Effector CD4-positive, alpha-beta T cell (primary cell): ENCODE results near the gene RPL29.
A peak's percentile ranks its signal among the peaks of the same experiment; 100 is the strongest.

Experiments
- DNase-seq: peaks from one replicate; pipeline ENCODE4 v3.0.0-alpha.2; 2020

Gene RPL29

DNA sequence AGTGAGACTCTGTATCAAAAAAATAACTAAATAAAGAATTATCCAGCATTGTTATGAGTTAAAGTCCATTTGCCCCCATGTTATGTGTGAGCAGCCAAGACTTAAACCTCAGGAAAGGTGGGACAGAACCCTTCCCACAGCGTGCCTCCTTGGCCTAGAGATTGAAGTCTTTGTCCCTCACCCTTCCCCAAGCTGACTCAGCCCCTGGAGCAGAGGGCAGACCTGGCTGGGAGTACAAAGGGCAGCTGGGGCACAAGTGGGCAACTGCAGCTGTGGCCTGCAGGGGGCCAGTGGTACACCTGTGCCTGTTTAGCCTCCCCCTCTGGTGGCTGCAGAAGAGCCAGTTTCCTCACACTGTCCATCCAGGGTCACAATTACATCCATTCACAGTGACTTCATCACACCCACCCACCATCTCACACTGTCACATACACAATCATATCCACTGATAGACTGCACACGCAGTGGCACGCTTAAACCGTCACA, 13.3 kb downstream of the RPL29 start:
- DNase-seq, result no peak

- DNase-seq, result no peak
Measured at GRCh38 chr3:51980253-51980652, 15.4 kb downstream of the RPL29 start.

DNA sequence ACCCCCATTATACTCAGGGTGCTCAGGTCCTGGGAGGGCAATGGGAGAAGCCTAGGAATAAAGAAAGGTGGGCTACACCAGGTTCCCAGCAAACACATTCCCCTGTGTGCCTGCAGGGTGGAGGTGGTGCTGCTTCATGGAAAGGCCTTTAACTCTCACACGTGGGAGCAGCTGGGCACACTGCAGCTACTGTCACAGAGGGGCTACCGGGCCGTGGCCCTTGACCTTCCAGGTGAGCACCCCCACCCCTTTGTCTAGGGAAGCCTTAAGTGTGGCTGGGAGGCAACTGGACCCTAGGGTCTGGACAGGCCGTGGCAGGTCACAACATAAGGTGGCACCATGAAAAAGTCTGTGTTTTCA, 17.6 kb downstream of the RPL29 start:
- DNase-seq, result no peak

GRCh38 chr3:51977446-51978142, 18.1 kb downstream of the RPL29 start:
- no peak for DNase-seq

GRCh38 chr3:51975852-51976549, 19.7 kb downstream of the RPL29 start:
- peak; percentile 19 for DNase-seq

DNA sequence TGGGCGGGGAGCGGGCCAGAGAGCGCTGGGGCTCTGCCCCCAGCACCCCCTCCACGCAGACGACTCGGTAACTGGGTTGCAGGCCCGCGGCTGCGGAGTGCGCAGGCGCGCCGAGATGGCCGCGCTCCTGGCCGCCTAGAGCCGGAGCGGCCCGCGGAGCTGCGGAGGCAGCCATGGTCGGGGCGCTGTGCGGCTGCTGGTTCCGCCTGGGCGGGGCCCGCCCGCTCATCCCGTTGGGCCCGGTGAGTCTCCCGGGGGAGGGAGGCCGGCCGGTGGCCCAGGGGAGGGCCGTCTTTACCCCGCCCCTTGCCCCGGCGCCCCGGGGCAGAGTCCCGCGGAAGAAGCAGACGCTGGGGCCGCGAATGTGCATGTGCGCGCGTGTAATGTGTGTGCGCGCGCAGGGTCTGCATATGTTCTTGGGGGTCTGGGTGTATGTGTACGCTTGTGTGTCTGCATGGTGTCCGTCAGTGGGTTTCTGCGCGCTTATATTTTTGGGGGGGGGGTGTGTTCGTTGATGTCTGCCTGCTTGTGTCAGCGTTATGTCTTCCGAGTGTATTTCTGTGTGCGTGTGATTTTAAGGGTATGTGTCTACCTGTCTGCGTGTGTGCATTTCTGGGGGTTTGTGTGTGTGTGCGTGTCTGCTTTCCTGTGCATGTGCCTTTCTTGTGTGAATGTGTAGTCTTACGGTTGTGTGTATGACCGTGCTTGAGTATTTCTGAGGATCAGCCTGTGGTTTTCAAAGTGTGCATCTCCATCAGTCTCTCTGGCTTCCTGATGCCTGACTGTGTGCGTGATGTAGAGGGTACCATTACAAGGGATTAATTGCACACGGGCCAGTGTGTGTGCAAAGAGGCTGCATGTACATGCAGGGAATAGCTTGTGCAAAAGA, 20.5 kb downstream of the RPL29 start, which contains the start of gene ABHD14A:
Gene ABHD14A, plus strand, starts transcription at position 102 of the 889 bp plus-strand sequence. Its CDS starts 72 bp downstream, at position 174.
- DNase-seq, result peak; percentile 64

DNA sequence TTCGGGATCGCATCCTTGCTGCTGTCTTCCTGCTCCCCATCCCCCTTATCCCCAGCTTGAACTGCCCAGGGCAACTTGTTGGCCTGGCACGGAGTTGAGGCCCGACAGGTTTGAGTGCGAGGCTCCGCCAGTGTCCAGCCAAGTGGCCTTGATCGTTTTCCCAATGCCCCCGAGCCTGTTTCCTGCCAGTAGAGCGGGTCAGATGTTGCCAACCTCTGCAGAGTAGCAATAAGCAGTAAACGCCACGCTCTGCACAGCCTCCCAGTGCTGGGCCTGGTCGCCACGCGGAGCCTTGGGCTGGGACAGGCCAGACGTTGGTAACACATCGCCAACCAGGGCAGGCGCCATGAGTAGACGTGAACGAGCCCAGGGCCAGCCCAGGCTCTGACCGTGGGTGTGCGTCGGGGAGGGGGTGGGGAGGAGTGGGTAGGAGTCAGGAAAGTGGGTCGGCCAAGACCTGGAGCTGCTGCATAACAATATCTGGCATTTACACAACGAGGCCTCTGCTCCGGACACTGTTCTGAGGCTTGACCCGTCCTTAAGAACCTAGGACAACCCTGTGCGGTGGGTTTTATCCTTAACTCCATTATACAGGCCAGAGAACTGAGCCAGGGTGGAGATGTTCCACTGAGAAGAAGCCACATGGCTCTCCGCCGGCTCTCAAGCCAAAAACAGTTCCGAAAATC, 21.3 kb downstream of the RPL29 start:
- DNase-seq, result no peak

DNA sequence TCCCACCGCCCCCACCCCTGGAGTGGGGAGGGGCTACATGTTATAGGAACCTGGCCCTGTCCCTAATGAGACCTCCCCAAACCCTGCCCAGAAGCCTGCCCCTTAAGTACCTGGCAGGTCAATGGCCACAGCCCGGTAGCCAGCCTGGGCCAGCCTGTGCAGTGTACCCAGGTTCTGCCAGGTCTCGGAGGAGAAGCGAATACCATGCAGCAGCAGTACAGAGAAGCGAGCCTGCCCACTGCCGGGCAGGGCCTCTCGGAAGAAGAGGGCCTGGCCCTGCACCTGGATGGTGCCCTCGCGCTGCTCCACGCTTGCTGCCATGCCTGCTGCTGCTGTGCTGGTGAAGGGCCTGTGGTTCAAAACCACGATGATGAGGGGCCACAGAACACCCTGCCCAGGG, 24.3 kb downstream of the RPL29 start:
- DNase-seq, result no peak

- no peak for DNase-seq
Measured at GRCh38 chr3:51970606-51971300, 24.9 kb downstream of the RPL29 start.

DNA sequence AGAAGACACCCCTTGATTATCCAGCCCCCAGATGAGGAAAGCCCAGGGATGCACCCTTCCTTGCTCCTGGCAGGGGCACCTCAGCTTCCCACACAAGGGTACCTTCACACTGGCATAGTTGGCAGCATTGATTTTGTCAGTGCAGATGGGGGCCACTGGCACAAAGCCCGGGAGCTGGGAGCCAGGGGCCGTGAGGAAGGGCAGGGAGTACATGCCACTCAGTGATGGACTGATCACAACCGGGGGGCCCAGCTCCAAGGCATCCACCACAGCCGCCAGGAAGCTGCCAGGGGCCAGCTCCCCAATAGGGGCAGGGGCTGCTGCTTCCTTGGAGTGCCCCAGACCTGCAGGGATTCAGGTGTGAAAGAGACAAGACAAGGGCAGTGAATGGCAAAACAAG, 25.9 kb downstream of the RPL29 start:
- DNase-seq, result no peak

DNA sequence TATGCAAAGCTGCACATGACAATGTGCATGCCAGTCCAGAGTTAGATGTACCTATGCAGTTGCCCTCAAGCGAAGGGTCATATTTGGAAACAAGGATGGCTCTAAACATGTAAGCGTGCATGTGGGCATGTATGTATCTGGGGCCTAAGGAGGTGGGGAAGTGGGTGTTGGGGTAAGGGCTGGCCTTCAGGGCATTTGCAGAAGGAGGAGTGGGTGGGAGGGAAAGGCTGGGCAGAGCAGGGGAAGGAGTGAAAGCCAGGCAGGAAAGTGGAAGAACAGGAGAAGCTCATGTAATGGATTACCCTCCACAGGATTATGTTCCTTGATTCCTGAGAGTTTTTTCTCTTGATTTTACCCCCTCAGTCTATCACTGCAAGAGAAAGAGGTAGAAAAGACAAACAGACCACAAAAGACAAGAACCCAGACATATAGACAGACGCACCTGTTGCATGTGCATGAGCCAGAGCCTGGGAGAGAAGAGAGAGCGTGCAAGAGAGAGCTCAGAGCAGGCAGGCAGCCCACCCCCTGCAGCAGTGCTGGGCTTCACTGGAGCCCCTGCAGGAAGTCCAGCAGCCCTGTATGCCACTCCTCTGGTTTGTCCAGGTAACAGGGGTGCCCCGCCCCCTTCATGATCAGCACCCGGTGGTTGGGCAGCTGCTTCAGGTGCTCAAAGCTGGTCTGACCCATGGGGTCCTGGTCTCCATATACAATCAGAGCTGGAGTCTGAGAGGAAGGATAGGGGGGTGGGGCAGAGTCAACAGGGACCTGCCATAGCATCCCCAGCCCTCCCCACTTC, 26.6 kb downstream of the RPL29 start:
- no peak for DNase-seq

- no peak for DNase-seq
Measured at GRCh38 chr3:51968170-51968775, 27.4 kb downstream of the RPL29 start.

- DNase-seq, result peak; percentile 25
Measured at GRCh38 chr3:51967384-51968169, 28.1 kb downstream of the RPL29 start, which contains the start of gene PCBP4. PCBP4 (minus strand) TSS chr3:51967454; CDS start chr3:51961240, 6,214 bp downstream.

DNA sequence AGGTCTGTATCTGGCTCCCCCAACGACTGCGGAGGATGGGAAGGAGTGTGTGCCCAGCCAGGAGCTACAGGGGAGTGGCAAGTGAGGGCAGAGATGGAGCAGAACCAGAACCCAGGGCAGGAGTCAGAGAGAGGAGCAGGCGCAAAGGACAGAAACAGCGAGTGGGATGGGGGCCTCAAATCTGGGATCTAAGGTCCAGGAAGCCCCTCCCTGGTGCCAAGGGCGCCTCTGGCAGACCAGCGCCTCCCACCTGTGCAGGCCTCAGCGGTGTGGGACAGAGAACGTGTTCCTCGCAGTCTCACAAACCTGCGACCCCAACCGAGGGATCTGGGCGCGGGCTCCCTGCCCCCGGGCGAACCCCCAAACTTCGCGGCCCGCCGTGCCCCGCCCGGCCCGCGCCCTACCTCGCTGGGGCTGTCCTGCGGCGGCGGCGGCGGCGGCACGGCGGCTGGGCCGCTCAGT, 28.7 kb downstream of the RPL29 start:
- no peak for DNase-seq

- no peak for DNase-seq
Measured at GRCh38 chr3:51966486-51966885, 29.2 kb downstream of the RPL29 start.

DNA sequence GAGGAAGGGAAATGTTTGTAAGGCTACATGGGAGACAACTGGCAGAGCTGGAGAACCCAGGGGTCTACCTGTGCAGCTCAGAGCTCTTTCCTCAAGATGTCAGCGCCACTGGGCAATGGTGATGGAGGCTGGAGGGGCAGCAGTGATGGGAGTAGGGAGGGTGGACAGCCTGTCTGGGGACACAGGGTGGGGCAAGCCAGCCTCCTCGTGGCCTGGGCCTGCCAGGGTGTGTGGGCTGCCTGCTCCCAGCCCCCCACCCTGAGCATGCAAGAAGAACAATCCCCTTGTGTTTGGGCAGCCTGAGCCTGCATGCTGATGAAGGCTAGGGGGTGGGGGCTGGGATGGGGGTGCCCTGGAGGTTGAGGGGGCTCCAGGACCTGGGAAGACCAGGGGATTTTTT, 29.7 kb downstream of the RPL29 start:
- no peak for DNase-seq

GRCh38 chr3:51964521-51964920, 31.2 kb downstream of the RPL29 start:
- no peak for DNase-seq

DNA sequence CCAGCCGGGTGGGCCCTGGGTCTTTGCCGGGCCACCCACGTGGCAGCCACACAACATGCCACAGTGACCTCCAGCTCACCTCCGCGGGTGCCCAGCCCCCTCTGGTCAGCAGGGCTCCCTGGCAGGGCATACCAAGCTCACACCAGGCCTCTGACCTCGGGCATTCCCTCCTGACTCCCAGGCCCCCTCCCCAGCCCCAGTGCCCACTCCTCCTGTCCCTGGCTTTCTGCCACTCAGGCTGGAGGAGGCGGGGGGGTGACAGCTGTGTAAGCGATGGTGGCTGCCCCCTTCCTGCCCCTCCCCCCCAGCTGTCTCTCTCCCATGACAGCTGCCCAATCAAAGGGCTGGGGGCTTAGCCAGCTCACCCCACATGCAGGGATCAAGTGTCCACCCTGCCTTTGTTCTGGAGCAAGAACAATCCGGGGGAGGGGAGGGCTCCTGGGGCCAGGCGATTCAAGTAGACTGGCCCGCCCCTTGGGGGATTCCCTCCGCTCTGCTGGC, 31.7 kb downstream of the RPL29 start:
- DNase-seq, result no peak

GRCh38 chr3:51962854-51963530, 32.7 kb downstream of the RPL29 start:
- no peak for DNase-seq
